ENCODE results near the gene NPTXR.

Gene NPTXR

DNA sequence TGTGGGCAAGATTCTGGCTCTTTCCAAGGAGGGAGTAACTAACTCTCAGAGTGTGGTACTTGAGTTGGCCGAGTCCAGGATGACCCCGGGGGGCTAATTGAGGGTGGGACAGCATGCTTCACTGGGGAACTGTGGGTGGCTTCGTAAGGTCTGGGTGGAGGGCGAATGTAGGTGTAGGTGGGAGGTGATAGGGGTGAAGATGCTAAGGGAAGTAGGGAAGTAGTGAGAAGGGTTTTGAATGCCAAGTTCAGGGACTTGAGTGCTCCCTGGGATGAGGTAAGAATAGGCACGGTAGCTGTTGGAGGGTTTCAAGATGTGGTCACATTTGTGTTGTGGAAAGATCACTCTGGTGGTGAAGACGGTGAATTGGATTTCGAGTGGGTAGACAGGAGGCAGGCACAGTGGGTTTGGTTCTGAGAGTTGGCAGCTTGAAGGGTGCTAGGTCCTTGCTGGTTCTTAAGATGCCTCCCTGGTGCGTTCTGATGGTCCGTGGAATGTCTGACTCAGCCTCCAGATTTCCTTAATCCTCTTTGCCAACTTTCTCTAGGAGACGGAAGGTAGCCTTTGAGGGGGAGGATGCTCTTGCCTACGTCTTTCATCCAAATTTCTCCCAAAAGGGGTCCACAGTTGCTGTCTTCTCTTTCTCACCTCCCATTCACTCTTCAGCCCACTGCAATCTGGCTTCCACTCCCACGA is 47.4 kb downstream of the NPTXR start:
- Histone ChIP-seq H3K4me3 (ENCODE audit: low read depth, low read length) (no peak overlapping the region), H3K4me1 (ENCODE audit: control insufficient read depth, insufficient read depth, low read length) (no peaks in the 10 kb centered on the region), H3K9ac (ENCODE audit: low read depth, low read length) (no peak overlapping the region), H3K9me3 (ENCODE audit: control insufficient read depth, insufficient read depth, low read length) (no peaks in the 10 kb centered on the region), H3K36me3 (ENCODE audit: control insufficient read depth, insufficient read depth, low read length) (no peaks in the 10 kb centered on the region), H3K27me3 (ENCODE audit: control insufficient read depth, insufficient read depth, low read length) (peaks cover 30% of the 10 kb centered on the region)

GRCh38 chr22:38795569-38795968 is 48.3 kb downstream of the NPTXR start:
- H3K27me3 ChIP-seq (ENCODE audit: control insufficient read depth, insufficient read depth, low read length): peaks cover 25% of the 10 kb centered on the region
- H3K4me3 ChIP-seq (ENCODE audit: low read depth, low read length): no peak overlapping the region
- no peaks in the 10 kb centered on the region for H3K4me1 ChIP-seq (ENCODE audit: control insufficient read depth, insufficient read depth, low read length)
- H3K36me3 ChIP-seq (ENCODE audit: control insufficient read depth, insufficient read depth, low read length): no peaks in the 10 kb centered on the region
- H3K9ac ChIP-seq (ENCODE audit: low read depth, low read length): no peak overlapping the region
- no peaks in the 10 kb centered on the region for H3K9me3 ChIP-seq (ENCODE audit: control insufficient read depth, insufficient read depth, low read length)

- Histone ChIP-seq H3K9ac (ENCODE audit: low read depth, low read length) (peak within 1 kb of the TSS; percentile 73), H3K9me3 (ENCODE audit: control insufficient read depth, insufficient read depth, low read length) (no peaks in the 10 kb centered on the region), H3K4me1 (ENCODE audit: control insufficient read depth, insufficient read depth, low read length) (no peaks in the 10 kb centered on the region), H3K4me3 (ENCODE audit: low read depth, low read length) (peak within 1 kb of the TSS; percentile 80), H3K27me3 (ENCODE audit: control insufficient read depth, insufficient read depth, low read length) (peaks cover 21% of the 10 kb centered on the region), H3K36me3 (ENCODE audit: control insufficient read depth, insufficient read depth, low read length) (no peaks in the 10 kb centered on the region)
Observed at GRCh38 chr22:38793721-38794466, 49.9 kb downstream of the NPTXR start, which contains the start of gene DNAL4. Gene DNAL4, minus strand, starts transcription at chr22:38794143. Its CDS starts 11,412 bp downstream, at chr22:38782731.

GRCh38 chr22:38793317-38793716 is 50.5 kb downstream of the NPTXR start:
- Histone ChIP-seq H3K4me1 (ENCODE audit: control insufficient read depth, insufficient read depth, low read length) (no peaks in the 10 kb centered on the region), H3K9me3 (ENCODE audit: control insufficient read depth, insufficient read depth, low read length) (no peaks in the 10 kb centered on the region), H3K36me3 (ENCODE audit: control insufficient read depth, insufficient read depth, low read length) (no peaks in the 10 kb centered on the region), H3K27me3 (ENCODE audit: control insufficient read depth, insufficient read depth, low read length) (peaks cover 15% of the 10 kb centered on the region), H3K4me3 (ENCODE audit: low read depth, low read length) (peak overlapping the region; percentile 80), H3K9ac (ENCODE audit: low read depth, low read length) (peak overlapping the region; percentile 73)

DNA sequence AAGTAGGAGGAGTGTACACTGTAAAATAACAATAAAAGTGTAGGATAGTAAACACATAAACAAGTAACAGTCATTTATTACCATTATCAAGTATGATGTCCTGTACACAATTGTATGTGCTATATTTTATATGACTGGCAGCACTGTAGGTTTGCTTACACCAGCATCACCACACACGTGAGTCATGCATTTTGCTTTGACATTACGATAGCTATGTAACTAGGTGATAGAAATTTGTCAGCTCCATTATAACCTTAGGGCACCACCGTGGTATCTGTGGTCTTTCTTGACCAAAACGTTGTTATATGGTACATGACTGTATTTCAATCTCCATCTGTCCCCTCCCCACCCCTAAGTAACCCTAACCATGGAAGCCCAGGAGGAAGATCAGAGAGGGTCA is 51.0 kb downstream of the NPTXR start:
- H3K4me1 ChIP-seq (ENCODE audit: control insufficient read depth, insufficient read depth, low read length): no peaks in the 10 kb centered on the region
- H3K9ac ChIP-seq (ENCODE audit: low read depth, low read length): no peak overlapping the region
- no peaks in the 10 kb centered on the region for H3K9me3 ChIP-seq (ENCODE audit: control insufficient read depth, insufficient read depth, low read length)
- H3K27me3 ChIP-seq (ENCODE audit: control insufficient read depth, insufficient read depth, low read length): peaks cover 11% of the 10 kb centered on the region
- peak overlapping the region; percentile 80 for H3K4me3 ChIP-seq (ENCODE audit: low read depth, low read length)
- no peaks in the 10 kb centered on the region for H3K36me3 ChIP-seq (ENCODE audit: control insufficient read depth, insufficient read depth, low read length)

DNA sequence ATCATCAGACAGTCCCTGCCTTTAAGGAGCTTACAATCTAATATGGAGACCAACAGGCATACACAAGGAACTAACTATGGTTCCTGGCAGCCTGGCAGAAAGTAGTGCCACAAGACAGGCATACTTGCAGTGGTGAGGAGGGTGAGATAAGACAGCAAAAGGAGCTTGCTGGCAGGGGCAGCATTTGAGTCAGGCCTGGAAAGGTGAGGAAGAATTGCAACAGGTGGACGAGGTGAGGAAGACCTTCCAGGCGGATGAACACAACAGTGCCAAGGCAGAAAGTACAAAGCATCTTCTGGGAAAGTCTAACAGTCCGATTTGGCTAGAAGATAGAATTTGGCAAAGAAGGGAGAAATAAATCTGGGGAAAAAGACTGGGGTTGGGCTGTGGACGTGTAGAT is 54.2 kb downstream of the NPTXR start:
- H3K36me3 ChIP-seq (ENCODE audit: control insufficient read depth, insufficient read depth, low read length): no peaks in the 10 kb centered on the region
- no peak overlapping the region for H3K4me3 ChIP-seq (ENCODE audit: low read depth, low read length)
- H3K4me1 ChIP-seq (ENCODE audit: control insufficient read depth, insufficient read depth, low read length): no peaks in the 10 kb centered on the region
- no peaks in the 10 kb centered on the region for H3K27me3 ChIP-seq (ENCODE audit: control insufficient read depth, insufficient read depth, low read length)
- H3K9ac ChIP-seq (ENCODE audit: low read depth, low read length): no peak overlapping the region
- H3K9me3 ChIP-seq (ENCODE audit: control insufficient read depth, insufficient read depth, low read length): no peaks in the 10 kb centered on the region

GRCh38 chr22:38788846-38789245 is 55.0 kb downstream of the NPTXR start:
- no peaks in the 10 kb centered on the region for H3K36me3 ChIP-seq (ENCODE audit: control insufficient read depth, insufficient read depth, low read length)
- H3K27me3 ChIP-seq (ENCODE audit: control insufficient read depth, insufficient read depth, low read length): no peaks in the 10 kb centered on the region
- no peaks in the 10 kb centered on the region for H3K9me3 ChIP-seq (ENCODE audit: control insufficient read depth, insufficient read depth, low read length)
- no peak overlapping the region for H3K9ac ChIP-seq (ENCODE audit: low read depth, low read length)
- no peaks in the 10 kb centered on the region for H3K4me1 ChIP-seq (ENCODE audit: control insufficient read depth, insufficient read depth, low read length)
- no peak overlapping the region for H3K4me3 ChIP-seq (ENCODE audit: low read depth, low read length)

DNA sequence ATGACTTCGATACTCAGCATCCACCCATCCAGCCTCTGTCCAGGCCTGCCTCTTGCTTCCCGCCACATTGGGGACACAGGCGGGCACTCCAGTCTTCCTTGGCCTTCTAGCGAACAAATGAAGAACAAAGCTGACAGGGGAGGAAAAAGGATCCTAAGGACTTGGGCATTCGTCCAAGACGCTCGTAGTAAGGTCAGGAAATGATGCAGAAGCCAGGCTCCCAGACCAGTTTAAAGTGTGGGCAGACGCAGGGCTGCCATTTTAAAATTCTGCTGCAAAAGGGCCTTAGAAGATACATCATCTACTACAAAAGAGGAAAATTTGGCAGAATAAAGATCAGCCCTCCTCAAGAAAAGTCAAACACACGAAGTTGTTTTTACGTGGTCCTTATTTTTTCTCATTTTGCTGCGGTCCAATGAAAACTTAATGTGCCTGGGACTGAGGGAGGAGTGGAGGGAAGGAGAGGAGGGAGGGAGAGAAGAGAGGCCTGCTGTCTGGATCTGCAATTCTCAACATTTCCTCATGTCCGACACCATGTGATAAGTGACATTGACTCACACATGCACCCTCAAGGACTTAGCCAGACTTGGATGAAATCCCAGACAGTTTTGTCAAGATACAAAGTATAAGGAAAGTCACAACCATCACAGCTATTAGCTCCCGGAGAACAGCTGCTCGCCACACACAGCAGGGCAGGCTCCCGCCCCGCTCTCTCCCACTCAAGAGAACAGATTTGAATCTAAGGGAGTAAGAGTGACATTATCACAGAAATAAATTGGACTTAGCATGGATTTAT is 55.6 kb downstream of the NPTXR start:
- no peaks in the 10 kb centered on the region for H3K9me3 ChIP-seq (ENCODE audit: control insufficient read depth, insufficient read depth, low read length)
- no peaks in the 10 kb centered on the region for H3K36me3 ChIP-seq (ENCODE audit: control insufficient read depth, insufficient read depth, low read length)
- no peak overlapping the region for H3K4me3 ChIP-seq (ENCODE audit: low read depth, low read length)
- H3K27me3 ChIP-seq (ENCODE audit: control insufficient read depth, insufficient read depth, low read length): no peaks in the 10 kb centered on the region
- H3K4me1 ChIP-seq (ENCODE audit: control insufficient read depth, insufficient read depth, low read length): no peaks in the 10 kb centered on the region
- no peak overlapping the region for H3K9ac ChIP-seq (ENCODE audit: low read depth, low read length)

GRCh38 chr22:38786631-38787030 is 57.2 kb downstream of the NPTXR start:
- H3K36me3 ChIP-seq (ENCODE audit: control insufficient read depth, insufficient read depth, low read length): no peaks in the 10 kb centered on the region
- no peaks in the 10 kb centered on the region for H3K9me3 ChIP-seq (ENCODE audit: control insufficient read depth, insufficient read depth, low read length)
- H3K4me3 ChIP-seq (ENCODE audit: low read depth, low read length): no peak overlapping the region
- no peak overlapping the region for H3K9ac ChIP-seq (ENCODE audit: low read depth, low read length)
- H3K27me3 ChIP-seq (ENCODE audit: control insufficient read depth, insufficient read depth, low read length): no peaks in the 10 kb centered on the region
- H3K4me1 ChIP-seq (ENCODE audit: control insufficient read depth, insufficient read depth, low read length): no peaks in the 10 kb centered on the region

DNA sequence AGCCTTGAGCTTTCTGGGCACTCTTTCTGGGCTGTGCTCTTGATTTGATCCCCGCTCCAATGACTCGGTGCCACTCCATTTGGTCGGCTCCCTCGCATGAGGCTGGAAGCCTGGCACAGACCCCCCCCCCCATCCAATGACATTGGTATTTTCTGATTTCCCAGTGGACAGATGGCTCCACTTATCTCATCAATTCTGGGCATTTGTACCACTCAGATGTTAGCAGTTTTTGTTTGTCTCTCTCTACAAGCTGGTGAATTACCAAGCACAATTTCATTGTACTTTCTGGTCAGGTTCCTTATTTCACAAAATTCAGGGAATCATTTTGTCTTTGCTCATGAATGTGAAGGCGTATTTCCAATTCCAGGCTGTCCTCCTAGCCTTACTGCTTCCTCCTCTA is 59.0 kb downstream of the NPTXR start:
- Histone ChIP-seq H3K9me3 (ENCODE audit: control insufficient read depth, insufficient read depth, low read length) (no peaks in the 10 kb centered on the region), H3K4me3 (ENCODE audit: low read depth, low read length) (no peak overlapping the region), H3K36me3 (ENCODE audit: control insufficient read depth, insufficient read depth, low read length) (no peaks in the 10 kb centered on the region), H3K27me3 (ENCODE audit: control insufficient read depth, insufficient read depth, low read length) (no peaks in the 10 kb centered on the region), H3K4me1 (ENCODE audit: control insufficient read depth, insufficient read depth, low read length) (no peaks in the 10 kb centered on the region), H3K9ac (ENCODE audit: low read depth, low read length) (no peak overlapping the region)

GRCh38 chr22:38784035-38784434 is 59.8 kb downstream of the NPTXR start:
- Histone ChIP-seq H3K27me3 (ENCODE audit: control insufficient read depth, insufficient read depth, low read length) (no peaks in the 10 kb centered on the region), H3K9me3 (ENCODE audit: control insufficient read depth, insufficient read depth, low read length) (no peaks in the 10 kb centered on the region), H3K4me1 (ENCODE audit: control insufficient read depth, insufficient read depth, low read length) (no peaks in the 10 kb centered on the region), H3K36me3 (ENCODE audit: control insufficient read depth, insufficient read depth, low read length) (no peaks in the 10 kb centered on the region), H3K9ac (ENCODE audit: low read depth, low read length) (no peak overlapping the region), H3K4me3 (ENCODE audit: low read depth, low read length) (no peak overlapping the region)

Data from iPS-15b (cell line).